PC-3 (cell line): Measurements from ENCODE around the gene RNF130. TPM values are rescaled to one million over a fixed set of nuclear protein-coding genes. Genes with fewer than 3 reads are reported as not detected.
A peak's percentile ranks its signal among the peaks of the same experiment; 100 is the strongest.

Experiments used
- ATAC-seq: fragments of 200-7000 bp; cut with Tn5 transposase; 2 replicates; pipeline ENCODE4 v1.9.1; 2020; ENCODE audit warnings: mild to moderate bottlenecking, moderate library complexity
- BruUV-seq: library from RNA; stranded (reverse); fragments of 400-500 nt; replicated peaks from 2 replicates; lab custom pipeline; 2021; lab: Mats Ljungman, UMichigan
- CTCF ChIA-PET: fragments of 300-600 bp; sonication (Branson Sonifier 250); formaldehyde crosslinking; loops from one replicate; lab custom pipeline; 2022; ENCODE audit warnings: antibody characterized with exemption; lab: Charles Lee
- POLR2A ChIA-PET: fragments of 300-600 bp; sonication (Branson Sonifier 250); formaldehyde crosslinking; loops from one replicate; lab custom pipeline; 2022; ENCODE audit warnings: antibody characterized with exemption; ENCODE audit not compliant: unreplicated experiment; lab: Charles Lee
- DNase-seq: peaks from one replicate; pipeline ENCODE4 v3.0.0-alpha.2; 2015
- H2AFZ ChIP-seq: fragments of 300-600 bp; sonication (generic); 2 replicates; pipeline ENCODE4 v1.6.0; 2016; ENCODE audit warnings: antibody characterized with exemption, low read length
- H3F3A ChIP-seq: fragments of 300-600 bp; sonication (generic); one replicate; pipeline ENCODE4 v1.6.0; 2017; ENCODE audit warnings: antibody characterized with exemption, low read length, control low read depth, mild to moderate bottlenecking; ENCODE audit not compliant: unreplicated experiment
- H3K27ac ChIP-seq: fragments of 300-600 bp; sonication (generic); 2 replicates; pipeline ENCODE4 v1.5.1; 2016; ENCODE audit warnings: mild to moderate bottlenecking, low read length
- H3K27me3 ChIP-seq: fragments of 300-600 bp; sonication (generic); 2 replicates; pipeline ENCODE4 v1.6.1; 2016; ENCODE audit warnings: low read length, mixed read lengths
- H3K36me3 ChIP-seq: fragments of 300-600 bp; sonication (generic); 2 replicates; pipeline ENCODE4 v1.6.1; 2016; ENCODE audit warnings: low read depth, mixed run types, low read length, mixed read lengths
- H3K4me1 ChIP-seq: fragments of 300-600 bp; sonication (generic); 2 replicates; pipeline ENCODE4 v1.5.1; 2016; ENCODE audit warnings: low read length; ENCODE audit not compliant: insufficient read depth
- H3K4me2 ChIP-seq: fragments of 300-600 bp; sonication (generic); 2 replicates; pipeline ENCODE4 v1.6.0; 2016; ENCODE audit warnings: low read length
- H3K4me3 ChIP-seq: fragments of 300-600 bp; sonication (generic); 2 replicates; pipeline ENCODE4 v1.5.1; 2016; ENCODE audit warnings: mild to moderate bottlenecking, low read length, mixed read lengths
- H3K79me2 ChIP-seq: fragments of 300-600 bp; sonication (generic); 2 replicates; pipeline ENCODE4 v1.6.1; 2017; ENCODE audit warnings: low read length, mixed read lengths
- H3K9ac ChIP-seq: fragments of 300-600 bp; sonication (generic); 2 replicates; pipeline ENCODE4 v1.6.0; 2016; ENCODE audit warnings: mild to moderate bottlenecking, low read length
- H3K9me2 ChIP-seq: fragments of 300-600 bp; sonication (generic); replicated peaks from 2 replicates; pipeline ENCODE4 v1.6.1; 2016; ENCODE audit warnings: mixed run types, low read length, mixed read lengths
- H3K9me3 ChIP-seq: fragments of 300-600 bp; sonication (generic); 2 replicates; pipeline ENCODE4 v1.6.1; 2016; ENCODE audit warnings: low read length, mixed read lengths
- H4K20me1 ChIP-seq: fragments of 300-600 bp; sonication (generic); 2 replicates; pipeline ENCODE4 v1.6.1; 2016; ENCODE audit warnings: low read length, mixed read lengths
- EZH2 ChIP-seq: fragments of 300-600 bp; sonication (generic); IDR thresholded peaks from one replicate; pipeline ENCODE4 v1.6.1; 2017; ENCODE audit warnings: antibody characterized with exemption, mild to moderate bottlenecking, low read length; ENCODE audit not compliant: unreplicated experiment
- EZH2phosphoT487 ChIP-seq: fragments of 300-600 bp; sonication (generic); IDR thresholded peaks from 2 replicates; pipeline ENCODE4 v1.6.1; 2018; ENCODE audit warnings: mild to moderate bottlenecking, antibody characterized with exemption, low read length, borderline replicate concordance
- intact Hi-C: fragments of 100-400 bp; cut with micrococcal nuclease; formaldehyde crosslinking; loops from 2 replicates; pipeline ENCODE4 v1.9.0; 2023
- total RNA-seq: library from RNA; depleted of rRNA; stranded (reverse); fragments of >200 nt; gene quantifications from 2 replicates; pipeline ENCODE4 v1.2.3, GENCODE V29; 2014
- TF ChIP-seq, protein P1 (sequence below): fragments of 300-600 bp; sonication (generic); conservative IDR thresholded peaks from 2 replicates; pipeline ENCODE4 v1.5.1; 2017; ENCODE audit warnings: antibody characterized with exemption, low read depth, mild to moderate bottlenecking, low read length

Gene RNF130
- total RNA-seq, 1 experiment from 2014 or later, result 31.2 TPM

DNA sequence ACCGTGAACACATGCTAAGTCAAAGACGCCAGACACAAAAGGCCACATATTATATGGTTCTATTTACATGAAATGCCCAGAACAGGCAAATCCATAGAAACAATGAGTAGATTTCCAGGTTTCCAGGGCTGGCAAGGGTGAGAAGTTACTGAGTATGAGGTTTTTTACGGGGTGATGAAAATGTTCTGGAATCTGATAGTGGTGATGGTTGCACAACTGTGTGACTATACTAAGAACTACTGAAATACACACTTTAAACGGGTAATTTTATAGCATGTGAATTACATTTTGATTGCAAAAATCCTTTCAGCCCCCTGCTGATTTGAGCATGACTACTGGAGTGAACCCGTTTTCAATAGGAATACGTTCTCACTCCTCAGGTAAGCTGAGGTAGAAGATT, 117.1 kb downstream of the RNF130 start:
- no peaks in the 10 kb centered on the region for H3K36me3 ChIP-seq
- H3K4me1 ChIP-seq, result no peaks in the 10 kb centered on the region
- no peak for ATAC-seq
- H3K79me2 ChIP-seq, result no peaks in the 10 kb centered on the region
- H3K9ac ChIP-seq, result no peak overlapping the region
- ChIA-PET POLR2A (no interaction called here), CTCF (no interaction called here)
- no peaks in the 10 kb centered on the region for H3F3A ChIP-seq
- peak; percentile 22 for DNase-seq
- H3K9me3 ChIP-seq, result no peaks in the 10 kb centered on the region
- H2AFZ ChIP-seq, result no peak overlapping the region
- BruUV-seq, result no TSS peak
- intact Hi-C loops, result no loop called here
- H3K4me3 ChIP-seq, result no peak overlapping the region
- H3K4me2 ChIP-seq, result no peak overlapping the region
- no peak overlapping the region for H3K27ac ChIP-seq
- TF ChIP-seq EZH2 (no peak), EZH2phosphoT487 (no peak)
- TF ChIP-seq, protein P1, sequence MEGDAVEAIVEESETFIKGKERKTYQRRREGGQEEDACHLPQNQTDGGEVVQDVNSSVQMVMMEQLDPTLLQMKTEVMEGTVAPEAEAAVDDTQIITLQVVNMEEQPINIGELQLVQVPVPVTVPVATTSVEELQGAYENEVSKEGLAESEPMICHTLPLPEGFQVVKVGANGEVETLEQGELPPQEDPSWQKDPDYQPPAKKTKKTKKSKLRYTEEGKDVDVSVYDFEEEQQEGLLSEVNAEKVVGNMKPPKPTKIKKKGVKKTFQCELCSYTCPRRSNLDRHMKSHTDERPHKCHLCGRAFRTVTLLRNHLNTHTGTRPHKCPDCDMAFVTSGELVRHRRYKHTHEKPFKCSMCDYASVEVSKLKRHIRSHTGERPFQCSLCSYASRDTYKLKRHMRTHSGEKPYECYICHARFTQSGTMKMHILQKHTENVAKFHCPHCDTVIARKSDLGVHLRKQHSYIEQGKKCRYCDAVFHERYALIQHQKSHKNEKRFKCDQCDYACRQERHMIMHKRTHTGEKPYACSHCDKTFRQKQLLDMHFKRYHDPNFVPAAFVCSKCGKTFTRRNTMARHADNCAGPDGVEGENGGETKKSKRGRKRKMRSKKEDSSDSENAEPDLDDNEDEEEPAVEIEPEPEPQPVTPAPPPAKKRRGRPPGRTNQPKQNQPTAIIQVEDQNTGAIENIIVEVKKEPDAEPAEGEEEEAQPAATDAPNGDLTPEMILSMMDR, result no peak
- no peaks in the 10 kb centered on the region for H3K9me2 ChIP-seq
- no peaks in the 10 kb centered on the region for H4K20me1 ChIP-seq
- H3K27me3 ChIP-seq, result no peaks in the 10 kb centered on the region

DNA sequence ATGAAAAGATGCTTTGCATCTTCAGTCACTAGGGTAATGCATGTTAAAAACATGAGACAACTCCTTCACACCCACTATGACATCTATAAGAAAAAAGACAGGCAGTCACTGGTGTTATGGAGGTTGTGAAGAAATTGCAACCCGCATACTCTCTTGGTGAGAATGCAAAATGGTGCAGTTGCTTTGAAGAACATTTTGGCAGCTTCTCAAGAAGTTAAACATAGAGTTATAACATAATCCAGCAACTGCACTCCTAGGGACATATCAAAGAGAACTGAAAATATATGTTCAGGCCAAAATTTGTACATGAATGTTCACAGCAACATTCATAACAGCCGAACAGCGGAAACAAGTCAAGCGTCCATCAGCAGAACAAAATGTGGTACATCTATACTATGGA, 117.6 kb downstream of the RNF130 start:
- no peak overlapping the region for H3K9ac ChIP-seq
- no peak overlapping the region for H3K4me3 ChIP-seq
- CTCF ChIA-PET, result no interaction called here
- BruUV-seq, result no TSS peak
- POLR2A ChIA-PET, result no interaction called here
- H3K9me3 ChIP-seq, result no peaks in the 10 kb centered on the region
- intact Hi-C loops, result no loop called here
- TF ChIP-seq, protein P1, result no peak
- TF ChIP-seq EZH2, result no peak
- TF ChIP-seq EZH2phosphoT487, result no peak
- ATAC-seq, result no peak
- H3K79me2 ChIP-seq, result no peaks in the 10 kb centered on the region
- no peak overlapping the region for H3K4me2 ChIP-seq
- no peaks in the 10 kb centered on the region for H3F3A ChIP-seq
- no peaks in the 10 kb centered on the region for H3K9me2 ChIP-seq
- H3K27me3 ChIP-seq, result no peaks in the 10 kb centered on the region
- no peak for DNase-seq
- H3K36me3 ChIP-seq, result no peaks in the 10 kb centered on the region
- no peaks in the 10 kb centered on the region for H4K20me1 ChIP-seq
- H3K27ac ChIP-seq, result no peak overlapping the region
- H2AFZ ChIP-seq, result no peak overlapping the region
- no peaks in the 10 kb centered on the region for H3K4me1 ChIP-seq

DNA sequence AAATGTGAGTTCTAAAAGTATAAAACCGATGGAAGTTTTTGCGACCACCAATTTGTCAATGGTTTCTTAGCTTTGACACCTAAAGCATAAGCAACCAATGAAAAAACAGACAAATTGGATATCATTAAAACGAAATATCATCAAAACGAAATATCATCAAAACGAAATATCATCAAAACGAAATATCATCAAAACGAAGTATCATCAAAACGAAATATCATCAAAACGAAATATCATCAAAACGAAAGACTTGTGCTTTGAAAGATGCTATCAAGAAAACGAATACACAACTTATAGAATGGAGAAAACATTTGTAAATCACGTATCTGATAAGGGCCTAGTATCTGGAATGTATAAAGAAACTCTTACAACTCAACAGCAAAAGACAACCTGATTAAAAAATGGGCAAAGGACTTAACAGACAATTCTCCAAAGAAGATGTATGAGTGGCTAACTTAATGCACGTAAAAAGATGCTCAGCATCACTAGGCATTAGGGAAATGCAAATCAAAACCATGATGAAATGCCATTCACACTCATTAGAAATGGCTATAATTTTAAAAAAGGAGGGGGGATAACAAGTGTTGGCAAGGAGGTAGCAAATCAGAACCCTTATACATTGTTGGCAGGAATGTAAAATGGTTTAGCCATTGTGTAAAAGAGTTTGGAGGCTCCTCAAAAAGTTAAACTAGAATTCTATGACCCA, 134.4 kb downstream of the RNF130 start:
- H3K4me1 ChIP-seq, result no peaks in the 10 kb centered on the region
- H3K4me2 ChIP-seq, result no peak overlapping the region
- no peaks in the 10 kb centered on the region for H3K9me2 ChIP-seq
- intact Hi-C loops, result no loop called here
- H3K36me3 ChIP-seq, result no peaks in the 10 kb centered on the region
- no TSS peak for BruUV-seq
- H3K79me2 ChIP-seq, result no peaks in the 10 kb centered on the region
- no peaks in the 10 kb centered on the region for H4K20me1 ChIP-seq
- no peaks in the 10 kb centered on the region for H3F3A ChIP-seq
- ATAC-seq (no peak), DNase-seq (no peak)
- no peak overlapping the region for H3K9ac ChIP-seq
- no peak overlapping the region for H3K27ac ChIP-seq
- CTCF ChIA-PET, result no interaction called here
- no peaks in the 10 kb centered on the region for H3K27me3 ChIP-seq
- TF ChIP-seq, protein P1, result no peak
- no peaks in the 10 kb centered on the region for H3K9me3 ChIP-seq
- POLR2A ChIA-PET, result no interaction called here
- H3K4me3 ChIP-seq, result no peak overlapping the region
- H2AFZ ChIP-seq, result no peak overlapping the region
